Uterus (tissue), 2 donors: Measurements from ENCODE around the gene RTL1.

Experiments used
- POLR2A ChIP-seq, 2 donors: fragments of 450-650 bp; IDR thresholded peaks; one replicate each; pipeline ENCODE4 v1.6.1; 2016; ENCODE audit warnings: antibody characterized with exemption in 2 of 2, mild to moderate bottlenecking in 1 of 2, moderate library complexity in 1 of 2
- TF ChIP-seq, protein P1 (sequence below), 4 experiments: fragments of 200-600 bp in 2 of 4; fragments of 450-650 bp in 2 of 4; sonication (generic) in 2 of 4; IDR thresholded peaks; one replicate each; pipeline ENCODE4 v1.5.1; 2016 to 2019; ENCODE audit warnings: antibody characterized with exemption in 4 of 4, mild to moderate bottlenecking in 2 of 4, moderate library complexity in 1 of 4

DNA sequence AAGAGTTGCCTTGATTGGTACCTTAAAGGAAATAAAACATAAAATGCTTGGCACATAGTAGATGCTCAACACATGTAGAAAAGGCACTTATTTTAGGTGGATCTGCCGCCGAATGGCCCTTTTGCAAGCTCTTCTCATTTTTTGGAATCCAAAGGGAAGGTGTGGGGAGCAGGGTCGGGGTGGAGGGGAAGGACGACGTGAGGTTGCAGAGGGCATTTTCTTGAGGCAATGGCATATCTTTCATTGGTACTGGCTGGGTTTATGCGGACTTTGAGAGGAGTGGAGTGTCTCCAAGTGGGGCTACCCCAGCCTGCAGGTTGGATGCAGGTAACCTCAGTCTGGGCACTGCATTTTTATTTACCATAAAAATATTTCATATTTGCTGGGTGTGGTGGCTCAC is 8.1 kb downstream of the RTL1 start:
- TF ChIP-seq, protein P1, sequence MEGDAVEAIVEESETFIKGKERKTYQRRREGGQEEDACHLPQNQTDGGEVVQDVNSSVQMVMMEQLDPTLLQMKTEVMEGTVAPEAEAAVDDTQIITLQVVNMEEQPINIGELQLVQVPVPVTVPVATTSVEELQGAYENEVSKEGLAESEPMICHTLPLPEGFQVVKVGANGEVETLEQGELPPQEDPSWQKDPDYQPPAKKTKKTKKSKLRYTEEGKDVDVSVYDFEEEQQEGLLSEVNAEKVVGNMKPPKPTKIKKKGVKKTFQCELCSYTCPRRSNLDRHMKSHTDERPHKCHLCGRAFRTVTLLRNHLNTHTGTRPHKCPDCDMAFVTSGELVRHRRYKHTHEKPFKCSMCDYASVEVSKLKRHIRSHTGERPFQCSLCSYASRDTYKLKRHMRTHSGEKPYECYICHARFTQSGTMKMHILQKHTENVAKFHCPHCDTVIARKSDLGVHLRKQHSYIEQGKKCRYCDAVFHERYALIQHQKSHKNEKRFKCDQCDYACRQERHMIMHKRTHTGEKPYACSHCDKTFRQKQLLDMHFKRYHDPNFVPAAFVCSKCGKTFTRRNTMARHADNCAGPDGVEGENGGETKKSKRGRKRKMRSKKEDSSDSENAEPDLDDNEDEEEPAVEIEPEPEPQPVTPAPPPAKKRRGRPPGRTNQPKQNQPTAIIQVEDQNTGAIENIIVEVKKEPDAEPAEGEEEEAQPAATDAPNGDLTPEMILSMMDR (IDR thresholded peaks at IDR 0.05), result no peak
- TF ChIP-seq POLR2A (IDR thresholded peaks at IDR 0.05), result no peak
